NCI-H2081 (cell line): ENCODE results near the gene NKAIN4.
A peak's percentile ranks its signal among the peaks of the same experiment; 100 is the strongest.

Experiments
- DNase-seq, 2 experiments: peaks; one replicate each; lab custom pipeline; 2025; lab: John Stamatoyannopoulos, UW

NKAIN4 gene

GRCh38 chr20:63219447-63219821, 34.8 kb downstream of the NKAIN4 start:
- no peak for DNase-seq

- no peak for DNase-seq
Observed at GRCh38 chr20:63218701-63219446, 35.4 kb downstream of the NKAIN4 start.

DNA sequence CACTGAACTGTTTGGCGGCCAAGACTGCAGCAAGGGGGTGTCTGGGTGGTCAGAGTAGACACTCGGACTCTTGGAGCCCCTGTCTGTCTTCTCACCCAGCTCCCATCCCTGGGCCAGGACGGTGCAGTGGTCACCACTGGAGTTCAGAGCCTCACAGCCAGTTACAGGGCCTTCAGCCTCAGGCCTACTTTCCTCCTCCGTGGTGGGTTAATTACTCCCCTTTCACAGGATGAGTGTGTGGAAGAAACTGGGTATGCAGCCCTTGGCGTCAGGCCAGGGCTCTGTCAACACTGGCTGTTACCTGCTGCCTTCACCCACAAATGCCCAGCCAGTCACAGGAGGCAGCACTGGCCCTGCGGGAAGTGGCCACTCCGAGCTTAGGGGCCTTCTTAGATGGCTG, 36.6 kb downstream of the NKAIN4 start:
- peak; percentile 24 to 51 for DNase-seq

GRCh38 chr20:63216849-63217471, 37.3 kb downstream of the NKAIN4 start:
- no peak for DNase-seq

DNA sequence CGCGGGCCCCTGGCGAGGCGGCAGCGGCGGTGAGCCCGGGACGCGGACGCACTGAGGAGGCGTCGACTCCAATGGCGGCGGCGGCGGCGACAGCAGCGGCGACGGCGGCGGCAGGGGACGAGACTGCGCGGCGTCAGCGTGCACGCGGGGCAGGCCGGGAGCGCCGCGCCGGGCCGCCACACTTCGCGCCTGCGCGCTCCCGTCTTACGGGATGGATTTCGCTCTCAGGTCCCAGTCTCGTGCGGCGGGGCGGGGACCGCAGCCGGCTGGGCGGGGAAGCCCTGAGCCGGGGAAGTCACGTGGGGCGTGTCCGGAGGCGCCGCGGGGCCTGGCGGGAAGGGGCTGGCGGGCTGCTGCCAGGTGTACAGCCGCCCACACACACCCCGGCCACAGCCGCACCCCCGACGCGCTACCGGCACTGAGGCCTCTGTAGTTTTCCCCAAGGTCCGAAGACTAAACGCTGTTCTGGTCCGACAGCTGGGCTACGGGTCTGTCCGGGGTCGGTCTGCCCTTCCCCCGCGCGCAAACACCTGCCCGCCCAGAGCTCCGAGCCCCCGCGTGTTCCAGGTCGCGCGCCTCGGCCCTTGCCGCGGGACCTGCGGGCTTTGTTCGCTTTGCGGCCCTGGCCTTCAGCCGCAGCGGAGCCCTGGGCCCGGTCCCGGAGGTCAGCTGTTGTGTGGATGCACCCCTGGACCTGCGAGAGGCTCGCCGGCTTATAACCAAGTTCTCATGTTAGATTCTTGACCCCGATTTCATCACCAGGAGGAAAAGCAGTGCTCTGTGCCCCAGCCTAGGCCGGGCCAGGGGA, 38.0 kb downstream of the NKAIN4 start, which contains the start of gene YTHDF1:
YTHDF1 (minus strand) TSS at position 91 of the 808 bp plus-strand sequence. CDS start 239 bp downstream, outside the sequence.
- DNase-seq: peak; percentile 96

GRCh38 chr20:63215101-63216040, 38.9 kb downstream of the NKAIN4 start:
- peak in 1 of 2 experiments; percentile 20 for DNase-seq

DNA sequence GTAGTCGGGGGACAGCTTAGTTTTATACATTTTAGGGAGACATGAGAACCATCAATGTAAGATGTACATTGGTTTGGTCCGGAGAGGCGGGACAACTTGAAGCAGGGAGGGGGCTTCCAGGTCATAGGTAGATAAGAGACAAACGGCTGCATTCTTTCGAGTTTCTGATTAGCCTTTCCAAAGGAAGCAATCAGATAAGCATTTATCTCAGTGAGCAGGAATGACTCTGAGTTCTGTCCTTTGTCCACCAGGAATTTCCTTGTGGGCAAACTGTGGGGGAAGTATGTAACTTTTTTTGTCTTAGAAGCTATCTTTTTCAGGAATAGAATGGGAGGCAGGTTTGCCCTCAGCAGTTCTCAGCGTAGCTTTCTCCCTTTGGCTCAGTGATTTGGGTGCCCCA, 39.7 kb downstream of the NKAIN4 start:
- no peak for DNase-seq

- no peak for DNase-seq
Observed at GRCh38 chr20:63212792-63213191, 41.5 kb downstream of the NKAIN4 start.

- DNase-seq: no peak
Observed at GRCh38 chr20:63212393-63212730, 41.9 kb downstream of the NKAIN4 start.

DNA sequence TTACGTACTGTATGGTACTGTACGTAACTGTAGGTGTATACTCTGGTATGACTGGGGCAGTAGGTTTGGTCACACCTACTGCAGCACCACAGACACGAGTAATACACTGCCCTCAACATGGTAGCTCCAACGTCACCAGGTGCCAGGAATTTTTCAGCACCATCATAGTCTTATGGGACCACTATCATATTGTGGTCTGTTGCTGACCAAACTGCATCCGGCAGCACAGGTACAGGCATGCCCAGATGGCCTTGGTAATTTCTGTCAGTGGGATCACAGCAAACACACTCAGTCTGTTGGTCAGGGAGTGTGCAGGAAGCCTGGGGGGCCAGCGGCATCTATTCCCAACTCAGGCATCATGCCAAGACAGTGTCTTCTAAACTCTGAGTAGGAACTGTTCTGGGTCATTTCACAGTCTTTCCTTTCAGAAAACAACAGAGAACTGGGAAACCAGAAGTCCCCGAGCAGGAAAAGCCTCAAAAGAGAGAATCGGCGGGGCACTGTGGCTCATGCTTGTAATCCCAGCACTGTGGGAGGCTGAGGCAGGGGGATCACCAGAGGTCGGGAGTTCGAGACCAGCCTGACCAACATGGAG, 44.2 kb downstream of the NKAIN4 start:
- DNase-seq: no peak

GRCh38 chr20:63208346-63208909, 45.8 kb downstream of the NKAIN4 start:
- DNase-seq: no peak

- no peak for DNase-seq
Observed at GRCh38 chr20:63206878-63207277, 47.4 kb downstream of the NKAIN4 start.

DNA sequence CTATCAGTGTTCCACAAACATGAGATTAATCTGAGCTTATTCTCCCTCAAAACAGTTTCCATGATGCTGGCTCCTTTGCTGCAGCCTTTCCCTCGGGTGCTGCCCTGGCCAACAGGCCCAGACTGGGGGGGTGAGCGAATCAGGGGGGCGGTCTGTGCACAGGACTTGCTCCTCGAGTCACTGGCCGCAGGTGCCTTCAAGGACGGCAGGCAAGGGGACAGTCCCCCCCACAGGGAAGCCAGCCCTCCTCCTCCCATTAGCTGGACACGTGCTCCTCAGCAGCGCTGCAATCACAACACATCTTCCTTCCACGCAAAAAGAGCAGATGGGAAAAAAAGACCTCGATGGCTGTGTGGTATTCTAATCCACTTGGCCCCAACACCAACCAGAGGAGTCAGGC, 48.4 kb downstream of the NKAIN4 start:
- DNase-seq: no peak

GRCh38 chr20:63204362-63204761, 49.9 kb downstream of the NKAIN4 start:
- no peak for DNase-seq

DNA sequence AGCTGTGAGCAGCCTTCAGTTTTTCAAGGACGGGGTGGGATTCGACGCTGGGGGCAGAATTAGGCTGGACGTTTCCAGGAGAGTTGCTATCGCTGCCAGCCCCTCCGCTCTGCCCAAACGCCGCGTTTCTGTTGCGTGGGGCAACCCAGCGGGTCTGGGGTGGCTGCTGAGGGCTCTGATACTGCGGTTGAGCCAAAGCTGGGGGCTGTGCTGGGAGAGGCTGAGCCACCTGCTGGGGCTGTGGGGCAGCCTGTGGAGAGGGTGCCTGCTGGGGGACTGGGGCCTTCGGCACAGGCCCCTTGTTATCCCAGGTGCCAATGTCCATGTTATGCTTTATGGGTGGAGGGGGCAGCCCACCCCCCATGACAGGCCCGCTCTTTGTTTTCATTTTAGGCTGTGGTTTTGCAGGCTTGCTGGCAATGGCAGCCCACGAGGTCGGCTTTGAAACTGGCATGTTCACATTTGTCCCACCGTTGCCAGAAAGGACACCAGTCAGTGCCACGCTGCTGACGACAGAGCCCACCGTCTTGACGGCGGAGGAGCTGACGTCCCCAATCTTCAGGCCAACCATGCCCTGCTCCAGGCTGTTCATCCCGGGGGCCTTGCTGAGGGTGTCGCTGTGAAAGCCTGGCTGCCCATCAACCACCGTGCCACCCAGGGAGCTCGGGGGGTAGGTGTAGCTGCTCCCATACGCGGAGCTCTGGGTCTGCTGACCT, 51.3 kb downstream of the NKAIN4 start:
- no peak for DNase-seq

GRCh38 chr20:63202021-63202420, 52.2 kb downstream of the NKAIN4 start:
- DNase-seq: no peak

GRCh38 chr20:63198606-63199005, 55.7 kb downstream of the NKAIN4 start:
- DNase-seq: no peak

- no peak for DNase-seq
Observed at GRCh38 chr20:63196768-63197470, 57.3 kb downstream of the NKAIN4 start.

- DNase-seq: no peak
Observed at GRCh38 chr20:63194797-63195173, 59.5 kb downstream of the NKAIN4 start.
